ENCODE results near the gene HLA-F. TPM values are rescaled to one million over a fixed set of nuclear protein-coding genes. Genes with fewer than 3 reads are reported as not detected.

Gene HLA-F
- total RNA-seq, 4 donors from 2014 or later: 8.7 to 56.1 (median 31.0) TPM

- no peak for DNase-seq
- Histone ChIP-seq H3K9me3 (no peaks in the 10 kb centered on the region), H3K27me3 (no peaks in the 10 kb centered on the region), H3K4me3 (no peak overlapping the region), H3K36me3 (peaks cover 0 to 9% (median 0%) of the 10 kb centered on the region in 3 donors), H3K27ac (no peak overlapping the region), H3K4me1 (peaks cover 0 to 7% (median 4%) of the 10 kb centered on the region in 3 donors)
- WGBS, 2 donors: 22% methylated on average over 1 of the region's 1 CpG; no CpG with 5 or more reads in 1 of the 2 donors
- intact Hi-C loops (cut with DNase I): loop anchor here (10.0 kb wide), 1 partner anchor 92 kb away; no protein-coding TSS in a partner anchor
- TF ChIP-seq CTCF (IDR thresholded peaks at IDR 0.05) (no peak), POLR2A (IDR thresholded peaks at IDR 0.05) (no peak)
Measured at GRCh38 chr6:29743025-29743424, 19.8 kb downstream of the HLA-F start.

- no peaks in the 10 kb centered on the region for H3K9me3 ChIP-seq
- no peaks in the 10 kb centered on the region for H3K27me3 ChIP-seq
- DNase-seq: no peak
- peaks cover 0 to 9% (median 0%) of the 10 kb centered on the region in 3 donors for H3K36me3 ChIP-seq
- H3K27ac ChIP-seq: no peak overlapping the region
- H3K4me1 ChIP-seq: peaks cover 0 to 13% (median 7%) of the 10 kb centered on the region in 3 donors
- no peak overlapping the region for H3K4me3 ChIP-seq
- intact Hi-C loops (cut with DNase I): loop anchor here (10.0 kb wide), 1 partner anchor 91 kb away; no protein-coding TSS in a partner anchor
- 91 to 97% methylated on average over 4 of the region's 6 CpGs for WGBS, 2 donors
- TF ChIP-seq POLR2A (IDR thresholded peaks at IDR 0.05): no peak
- TF ChIP-seq CTCF (IDR thresholded peaks at IDR 0.05): no peak
Measured at GRCh38 chr6:29743568-29743967, 20.3 kb downstream of the HLA-F start.

- no peak for DNase-seq
- TF ChIP-seq POLR2A (IDR thresholded peaks at IDR 0.05): no peak
- TF ChIP-seq CTCF (IDR thresholded peaks at IDR 0.05): no peak
- intact Hi-C loops (cut with DNase I): loop anchor here (10.0 kb wide), 1 partner anchor 91 kb away; no protein-coding TSS in a partner anchor
- Histone ChIP-seq H3K27ac (no peak overlapping the region), H3K4me1 (peaks cover 1 to 18% (median 7%) of the 10 kb centered on the region in 3 donors), H3K4me3 (no peak overlapping the region), H3K9me3 (no peaks in the 10 kb centered on the region), H3K36me3 (peaks cover 0 to 9% (median 0%) of the 10 kb centered on the region in 3 donors), H3K27me3 (no peaks in the 10 kb centered on the region)
- WGBS, 2 donors: 70 to 90% methylated on average over 2 of the region's 4 CpGs
Measured at GRCh38 chr6:29744131-29744530, 20.9 kb downstream of the HLA-F start.

- H3K4me3 ChIP-seq: no peak overlapping the region
- peaks cover 5 to 23% (median 11%) of the 10 kb centered on the region in 3 donors for H3K4me1 ChIP-seq
- 75% methylated on average over 2 of the region's 4 CpGs; no CpG with 5 or more reads in 1 of the 2 donors for WGBS, 2 donors
- TF ChIP-seq POLR2A (IDR thresholded peaks at IDR 0.05): no peak
- no peak for TF ChIP-seq CTCF (IDR thresholded peaks at IDR 0.05)
- DNase-seq: no peak
- H3K27me3 ChIP-seq: no peaks in the 10 kb centered on the region
- no peaks in the 10 kb centered on the region for H3K9me3 ChIP-seq
- no peak overlapping the region for H3K27ac ChIP-seq
- intact Hi-C loops (cut with DNase I): loop anchor here (10.0 kb wide), 1 partner anchor 90 kb away; no protein-coding TSS in a partner anchor
- peaks cover 0 to 9% (median 0%) of the 10 kb centered on the region in 3 donors for H3K36me3 ChIP-seq
Measured at GRCh38 chr6:29744621-29745020, 21.4 kb downstream of the HLA-F start.

DNA sequence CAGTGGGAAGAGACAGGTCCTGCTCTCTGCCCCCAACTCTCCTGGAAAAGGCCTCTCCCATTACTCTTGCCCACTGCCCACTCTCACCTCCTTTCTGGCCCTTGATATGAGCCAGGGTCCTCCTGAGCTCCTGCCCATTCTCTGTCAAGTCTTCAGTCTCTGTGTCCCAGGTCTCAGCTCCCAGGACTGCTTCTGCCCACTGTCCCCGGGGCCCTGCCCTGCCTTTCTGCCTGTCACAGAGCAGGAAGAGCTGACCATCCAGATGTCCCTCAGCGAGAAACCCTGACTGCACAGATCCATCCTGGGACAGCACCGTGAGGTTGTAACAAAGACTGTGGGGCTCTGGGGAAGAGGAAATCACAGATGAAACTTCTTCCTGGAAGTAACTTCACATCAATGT lies 22.2 kb downstream of the HLA-F start:
- no peak overlapping the region for H3K27ac ChIP-seq
- no peaks in the 10 kb centered on the region for H3K27me3 ChIP-seq
- no peaks in the 10 kb centered on the region for H3K9me3 ChIP-seq
- DNase-seq: no peak
- H3K36me3 ChIP-seq: peaks cover 0 to 9% (median 0%) of the 10 kb centered on the region in 3 donors
- TF ChIP-seq POLR2A (IDR thresholded peaks at IDR 0.05) (no peak), CTCF (IDR thresholded peaks at IDR 0.05) (no peak)
- peaks cover 5 to 28% (median 12%) of the 10 kb centered on the region in 3 donors for H3K4me1 ChIP-seq
- intact Hi-C loops (cut with DNase I): loop anchor here (10.0 kb wide), 1 partner anchor 89 kb away; no protein-coding TSS in a partner anchor
- no peak overlapping the region for H3K4me3 ChIP-seq
- 74% methylated on average over 3 of the region's 3 CpGs; no CpG with 5 or more reads in 1 of the 2 donors for WGBS, 2 donors

All from esophagus squamous epithelium (tissue), 5 donors.